ENCODE measurements around the gene LY6G6D.

Gene LY6G6D

DNA sequence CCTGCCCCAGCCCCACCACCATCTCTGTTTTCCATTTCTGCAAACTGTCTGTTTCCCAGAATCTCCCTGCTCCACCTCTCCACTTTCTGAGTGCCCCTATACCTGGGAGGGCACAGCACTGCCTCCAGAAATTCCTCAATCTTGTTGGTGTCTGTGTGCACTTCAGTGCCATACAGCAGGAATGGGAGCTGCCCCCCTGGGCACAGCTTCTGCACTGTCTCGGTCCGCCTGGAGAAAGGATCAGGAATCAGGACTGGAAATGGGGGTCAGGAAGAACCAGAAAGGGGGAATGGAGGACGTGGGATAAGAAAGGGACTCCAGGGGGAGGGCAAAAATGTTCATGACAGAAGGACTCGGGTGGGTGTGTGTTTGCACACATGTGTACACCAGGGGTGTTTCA lies 18.6 kb downstream of the LY6G6D start:
- no peaks in the 10 kb centered on the region for H3K9me3 Mint-ChIP-seq (ENCODE audit: low read depth)
- peak overlapping the region; percentile 22 for H3K27ac Mint-ChIP-seq
- H3K36me3 Mint-ChIP-seq: no peaks in the 10 kb centered on the region
- peak overlapping the region; percentile 99 for H3K4me3 Mint-ChIP-seq
- peaks cover 54% of the 10 kb centered on the region for H3K4me1 Mint-ChIP-seq (ENCODE audit: low read depth)
- no peaks in the 10 kb centered on the region for H3K27me3 Mint-ChIP-seq

DNA sequence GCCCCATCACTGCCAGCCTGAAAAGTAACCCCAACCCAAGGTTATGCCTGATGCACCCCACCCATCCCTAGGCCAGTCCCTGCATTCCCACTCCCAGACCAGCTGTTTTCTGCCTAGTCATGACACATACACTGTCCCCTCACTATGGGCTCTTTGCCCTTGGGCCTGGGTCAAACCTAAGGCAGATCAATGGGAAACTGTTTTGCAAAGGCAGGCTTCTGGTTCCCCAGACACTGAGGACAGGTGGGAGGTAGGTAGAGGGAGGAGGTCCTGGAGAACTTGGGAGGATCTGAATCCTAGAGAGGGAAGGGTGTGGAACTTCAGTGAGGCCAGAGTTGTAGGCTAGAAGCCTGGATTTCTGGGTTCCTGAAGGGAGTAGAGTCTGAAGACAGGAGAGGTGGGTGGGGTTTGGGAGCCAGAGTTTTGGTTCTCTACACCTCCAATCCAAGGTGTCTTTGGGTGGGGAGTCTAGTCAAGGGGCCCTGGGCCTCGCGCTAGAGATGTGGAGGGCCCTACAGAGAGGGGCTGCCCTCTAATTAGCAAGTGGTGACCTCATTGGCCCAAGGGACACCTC lies 19.2 kb downstream of the LY6G6D start:
- Mint-ChIP-seq H3K4me3 (peak overlapping the region; percentile 99), H3K9me3 (ENCODE audit: low read depth) (no peaks in the 10 kb centered on the region), H3K27me3 (no peaks in the 10 kb centered on the region), H3K36me3 (no peaks in the 10 kb centered on the region), H3K4me1 (ENCODE audit: low read depth) (peaks cover 57% of the 10 kb centered on the region), H3K27ac (peak overlapping the region; percentile 88)

DNA sequence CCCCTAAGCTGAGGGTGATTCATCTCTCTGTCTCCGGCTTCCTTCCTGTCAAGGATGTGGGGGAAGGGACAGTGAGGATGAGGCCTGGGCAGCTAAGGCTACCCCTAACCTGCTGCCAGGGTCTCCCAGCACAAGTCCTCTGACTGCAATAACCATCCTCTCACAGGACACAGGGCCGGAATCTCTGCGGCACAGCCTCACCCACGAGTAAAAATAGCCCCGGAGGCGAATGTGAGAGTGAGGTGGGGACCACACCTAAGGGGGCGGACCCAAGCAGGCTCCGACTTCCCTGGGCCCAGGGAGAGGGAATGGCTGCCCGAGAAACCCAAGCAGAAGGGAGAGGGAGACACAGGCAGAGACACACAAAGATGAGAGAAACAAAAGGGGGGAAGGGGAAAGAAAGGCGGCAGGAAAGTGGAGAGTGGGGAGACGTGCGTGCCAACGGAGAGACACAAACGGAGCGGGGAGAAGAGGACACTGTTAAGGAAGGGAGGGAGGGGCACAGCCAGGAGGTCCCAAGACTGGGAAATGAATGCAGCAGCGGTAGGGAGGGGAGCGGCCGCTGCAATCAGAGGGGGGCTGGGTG lies 19.8 kb downstream of the LY6G6D start:
- Mint-ChIP-seq H3K4me3 (peak overlapping the region; percentile 99), H3K4me1 (ENCODE audit: low read depth) (peaks cover 61% of the 10 kb centered on the region), H3K27me3 (no peaks in the 10 kb centered on the region), H3K9me3 (ENCODE audit: low read depth) (no peaks in the 10 kb centered on the region), H3K36me3 (no peaks in the 10 kb centered on the region), H3K27ac (peak overlapping the region; percentile 88)

DNA sequence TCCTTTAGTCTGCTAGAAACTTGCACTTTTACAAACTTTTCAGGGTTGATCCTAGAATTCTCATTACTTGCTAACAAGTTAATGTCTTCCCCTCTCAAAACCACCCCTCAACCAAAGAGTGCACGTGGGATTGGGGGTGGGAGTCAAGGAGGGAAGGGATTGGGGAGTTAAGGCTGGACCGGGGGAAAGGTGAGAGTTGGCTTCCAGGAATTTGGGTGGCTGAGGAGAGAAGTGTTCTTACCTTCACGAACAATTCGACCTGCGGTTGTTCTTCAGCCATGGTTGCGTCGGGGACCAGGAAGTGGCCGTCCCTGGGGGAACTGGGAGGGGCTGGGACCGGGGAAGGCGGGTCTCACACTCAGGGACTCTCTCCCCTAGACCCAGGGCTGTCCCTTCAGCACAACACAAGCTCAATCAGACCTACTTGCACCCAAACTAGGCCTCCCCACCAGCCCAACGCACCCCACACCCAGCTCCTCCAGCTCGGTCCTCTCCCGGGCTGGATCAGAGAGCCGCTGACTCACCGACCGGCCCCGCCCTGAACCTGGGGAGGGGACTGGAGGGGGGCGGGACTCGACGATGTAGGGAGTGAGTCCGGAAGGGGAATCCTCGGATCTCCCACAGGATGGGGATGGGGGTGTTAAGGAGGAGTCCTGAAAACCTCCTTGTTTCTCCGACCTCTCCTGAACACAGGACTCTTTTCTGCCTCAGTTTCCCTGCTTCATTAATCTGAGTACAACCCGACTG lies 21.0 kb downstream of the LY6G6D start, which contains the start of gene CLIC1:
TSS of gene CLIC1 (minus strand) at position 510 of the 747 bp plus-strand sequence. CDS start at position 280, 230 bp downstream.
- no peaks in the 10 kb centered on the region for H3K36me3 Mint-ChIP-seq
- H3K9me3 Mint-ChIP-seq (ENCODE audit: low read depth): no peaks in the 10 kb centered on the region
- no peaks in the 10 kb centered on the region for H3K27me3 Mint-ChIP-seq
- H3K4me1 Mint-ChIP-seq (ENCODE audit: low read depth): peaks cover 61% of the 10 kb centered on the region
- H3K27ac Mint-ChIP-seq: peak within 1 kb of the TSS; percentile 88
- H3K4me3 Mint-ChIP-seq: peak within 1 kb of the TSS; percentile 99

DNA sequence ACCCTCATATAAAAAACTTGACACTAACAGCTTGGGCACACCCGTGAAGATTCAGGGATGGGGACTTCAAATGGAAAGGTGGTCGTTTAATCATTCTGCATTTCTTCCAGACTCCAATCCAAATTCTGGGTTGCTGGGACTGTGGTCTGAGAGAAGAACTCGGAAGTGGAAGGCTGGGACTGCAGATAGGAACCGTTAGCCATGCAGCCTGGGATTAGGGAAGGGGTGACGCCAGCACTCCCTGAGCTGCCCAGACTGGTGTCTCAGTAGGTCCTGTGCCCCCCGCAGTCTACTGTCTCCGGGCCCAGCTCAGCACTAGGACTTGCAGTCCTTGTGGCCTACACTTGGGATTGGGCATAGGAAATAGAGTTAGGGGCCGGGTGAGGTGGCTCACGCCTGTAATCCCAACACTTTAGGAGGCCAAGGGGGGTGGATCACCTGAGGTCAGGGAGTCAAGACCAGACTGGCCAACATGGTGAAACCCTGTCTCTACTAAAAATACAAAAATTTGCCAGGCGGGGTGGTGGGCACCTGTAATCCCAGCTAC lies 21.7 kb downstream of the LY6G6D start:
- H3K4me3 Mint-ChIP-seq: peak overlapping the region; percentile 99
- H3K4me1 Mint-ChIP-seq (ENCODE audit: low read depth): peaks cover 63% of the 10 kb centered on the region
- no peaks in the 10 kb centered on the region for H3K27me3 Mint-ChIP-seq
- peaks cover 3% of the 10 kb centered on the region for H3K36me3 Mint-ChIP-seq
- peak overlapping the region; percentile 85 for H3K27ac Mint-ChIP-seq
- no peaks in the 10 kb centered on the region for H3K9me3 Mint-ChIP-seq (ENCODE audit: low read depth)

DNA sequence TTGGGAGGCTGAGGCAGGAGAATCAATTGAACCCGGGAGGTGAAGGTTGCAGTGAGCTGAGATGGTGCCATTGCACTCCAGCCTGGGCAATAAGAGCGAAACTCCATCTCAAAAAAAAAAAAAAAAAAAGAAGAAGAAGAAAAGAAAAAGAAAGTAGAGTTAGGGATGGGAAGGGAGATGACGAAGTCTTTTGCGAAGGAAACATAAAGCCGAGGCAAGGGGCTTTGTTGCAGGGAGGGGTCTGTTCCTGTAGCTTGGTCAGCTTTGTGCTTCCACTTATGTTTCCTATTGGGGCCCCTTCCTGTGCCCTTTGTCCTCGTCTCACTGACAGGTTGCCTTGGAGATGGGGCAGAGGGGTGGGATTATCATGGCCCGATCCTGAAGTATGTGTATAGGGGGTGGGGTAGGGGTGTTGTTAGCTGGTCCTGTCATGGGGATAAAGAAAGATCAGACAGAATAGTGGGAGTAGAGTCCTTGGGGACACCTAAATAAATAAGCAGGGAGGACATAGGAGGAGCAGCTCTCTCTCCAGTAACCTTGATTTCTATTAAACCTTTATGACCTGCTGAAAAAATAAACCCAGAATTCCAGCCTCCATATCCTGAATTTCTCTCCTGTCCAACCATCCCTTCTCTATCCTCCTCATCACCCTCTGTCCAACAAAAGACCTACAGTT lies 22.3 kb downstream of the LY6G6D start:
- H3K4me1 Mint-ChIP-seq (ENCODE audit: low read depth): peaks cover 61% of the 10 kb centered on the region
- no peaks in the 10 kb centered on the region for H3K27me3 Mint-ChIP-seq
- H3K36me3 Mint-ChIP-seq: peaks cover 5% of the 10 kb centered on the region

DNA sequence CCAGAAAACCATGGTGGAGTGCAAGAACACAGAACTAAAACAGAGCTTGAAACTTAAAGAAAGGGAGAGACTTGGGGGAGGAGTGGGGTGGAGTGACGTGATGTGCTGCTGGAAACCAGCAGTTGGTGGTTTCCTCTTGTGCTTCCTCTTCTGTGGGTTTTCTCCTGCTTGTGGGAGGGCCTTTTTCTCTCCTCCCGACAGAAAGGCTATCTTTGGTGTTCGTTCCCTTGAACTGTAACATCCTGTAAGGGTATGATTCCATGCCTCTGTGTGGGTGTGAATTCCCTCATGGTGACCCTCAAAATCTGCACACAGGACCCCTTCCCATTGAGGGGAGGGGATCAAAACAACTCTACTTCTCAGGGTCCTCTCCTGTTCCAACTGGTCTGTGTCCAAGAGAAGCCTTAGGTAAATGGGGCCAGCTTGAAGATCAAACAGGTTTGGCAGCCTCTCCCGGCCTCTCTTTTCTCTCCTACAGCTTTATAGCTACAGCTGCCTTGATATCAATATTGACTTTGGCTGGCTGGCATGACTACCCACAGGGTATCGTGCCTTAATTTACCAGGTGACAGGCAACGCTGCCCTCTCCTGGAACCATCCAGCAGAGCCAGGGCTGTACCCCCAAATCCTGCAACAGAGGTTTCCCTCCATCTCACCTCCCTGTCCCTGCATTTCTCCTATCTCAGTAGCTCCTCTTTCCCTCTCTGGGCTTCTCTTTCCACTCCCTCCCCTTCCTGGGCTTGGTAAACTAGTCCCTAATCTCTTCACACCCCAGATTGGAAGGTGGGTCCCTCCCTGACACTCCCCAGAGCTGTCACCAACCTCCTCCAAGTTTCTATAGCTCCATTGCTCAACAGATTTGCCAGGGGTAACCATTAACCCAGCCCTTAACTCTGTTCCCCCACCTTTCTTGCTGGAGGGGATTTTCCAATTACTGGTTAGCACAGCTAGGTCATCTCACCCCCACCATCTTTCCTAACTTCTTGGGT lies 23.1 kb downstream of the LY6G6D start:
- H3K36me3 Mint-ChIP-seq: peaks cover 5% of the 10 kb centered on the region
- H3K9me3 Mint-ChIP-seq (ENCODE audit: low read depth): no peaks in the 10 kb centered on the region
- no peaks in the 10 kb centered on the region for H3K27me3 Mint-ChIP-seq
- peaks cover 58% of the 10 kb centered on the region for H3K4me1 Mint-ChIP-seq (ENCODE audit: low read depth)
- H3K4me3 Mint-ChIP-seq: peak overlapping the region; percentile 99
- H3K27ac Mint-ChIP-seq: peak overlapping the region; percentile 72

More for the DNA sequence above, 22.3 kb downstream of the LY6G6D start:
- peak overlapping the region; percentile 72 for H3K27ac Mint-ChIP-seq
- no peaks in the 10 kb centered on the region for H3K9me3 Mint-ChIP-seq (ENCODE audit: low read depth)
- peak overlapping the region; percentile 99 for H3K4me3 Mint-ChIP-seq

DNA sequence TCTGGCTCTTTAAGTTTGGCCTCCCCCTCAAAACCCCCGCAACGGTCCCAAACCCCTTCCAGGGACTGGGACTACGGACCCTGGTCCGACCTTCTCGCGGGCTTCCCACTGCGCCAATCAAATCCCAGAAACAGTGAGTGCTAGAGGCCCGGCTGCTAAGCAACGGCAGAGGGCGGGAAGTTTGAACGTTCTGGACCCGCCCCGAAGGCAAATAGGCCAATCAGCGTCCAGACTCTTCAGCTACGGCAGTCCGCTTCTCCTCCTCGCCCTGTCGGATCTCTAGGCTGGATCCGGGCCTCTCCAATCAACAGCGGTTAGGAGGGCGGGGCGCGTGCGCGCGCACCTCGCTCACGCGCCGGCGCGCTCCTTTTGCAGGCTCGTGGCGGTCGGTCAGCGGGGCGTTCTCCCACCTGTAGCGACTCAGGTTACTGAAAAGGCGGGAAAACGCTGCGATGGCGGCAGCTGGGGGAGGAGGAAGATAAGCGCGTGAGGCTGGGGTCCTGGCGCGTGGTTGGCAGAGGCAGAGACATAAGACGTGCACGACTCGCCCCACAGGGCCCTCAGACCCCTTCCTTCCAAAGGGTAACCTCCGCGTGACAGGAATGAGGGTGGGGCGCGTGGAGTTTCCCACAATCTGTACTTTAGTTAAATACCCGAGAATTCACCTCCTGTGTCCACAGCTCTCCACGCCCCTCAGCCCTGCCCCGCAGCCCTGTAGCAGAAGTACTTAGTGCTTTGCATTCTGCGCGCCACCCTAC lies 24.7 kb downstream of the LY6G6D start, which contains the start of gene MSH5:
TSS of gene MSH5 (plus strand) at position 367 of the 758 bp plus-strand sequence. CDS start 462 bp downstream, outside the sequence.
- Mint-ChIP-seq H3K4me3 (peak within 1 kb of the TSS; percentile 97), H3K4me1 (ENCODE audit: low read depth) (peaks cover 48% of the 10 kb centered on the region), H3K27ac (peak within 1 kb of the TSS; percentile 96), H3K9me3 (ENCODE audit: low read depth) (no peaks in the 10 kb centered on the region), H3K27me3 (no peaks in the 10 kb centered on the region), H3K36me3 (peaks cover 8% of the 10 kb centered on the region)

DNA sequence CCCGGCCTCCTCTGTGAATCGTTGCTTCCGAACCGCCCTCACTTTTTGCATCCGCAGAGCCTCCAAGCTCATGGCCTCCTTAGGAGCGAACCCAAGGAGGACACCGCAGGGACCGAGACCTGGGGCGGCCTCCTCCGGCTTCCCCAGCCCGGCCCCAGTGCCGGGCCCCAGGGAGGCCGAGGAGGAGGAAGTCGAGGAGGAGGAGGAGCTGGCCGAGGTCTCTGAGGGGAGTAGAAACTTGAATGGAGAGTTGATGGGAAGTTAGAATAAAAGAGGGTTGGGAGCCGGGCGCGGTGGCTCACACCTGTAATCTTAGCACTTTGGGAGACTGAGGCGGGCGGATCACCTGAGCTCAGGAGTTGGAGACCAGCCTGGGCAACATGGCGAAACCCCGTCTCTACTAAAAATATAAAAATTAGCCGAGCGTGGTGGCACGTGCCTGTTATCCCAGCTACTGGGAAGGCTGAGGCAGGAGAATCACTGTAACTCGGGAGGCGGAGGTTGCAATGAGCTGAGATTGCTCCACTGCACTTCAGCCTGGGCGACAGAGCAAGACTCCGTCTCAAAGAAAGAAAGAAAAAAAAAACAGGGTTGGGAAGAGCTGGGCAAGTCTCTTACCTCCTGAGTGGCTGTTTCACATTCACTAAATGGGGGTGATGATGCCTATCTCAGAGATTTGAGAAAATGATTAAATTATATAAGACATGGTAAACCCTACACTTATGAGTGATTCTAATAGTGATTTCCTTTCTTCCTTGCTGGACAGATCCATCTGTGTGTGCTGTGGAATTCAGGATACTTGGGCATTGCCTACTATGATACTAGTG lies 25.5 kb downstream of the LY6G6D start:
- Mint-ChIP-seq H3K27ac (peak overlapping the region; percentile 96), H3K4me1 (ENCODE audit: low read depth) (peaks cover 46% of the 10 kb centered on the region), H3K9me3 (ENCODE audit: low read depth) (no peaks in the 10 kb centered on the region), H3K4me3 (peak overlapping the region; percentile 97), H3K27me3 (no peaks in the 10 kb centered on the region), H3K36me3 (peaks cover 13% of the 10 kb centered on the region)

DNA sequence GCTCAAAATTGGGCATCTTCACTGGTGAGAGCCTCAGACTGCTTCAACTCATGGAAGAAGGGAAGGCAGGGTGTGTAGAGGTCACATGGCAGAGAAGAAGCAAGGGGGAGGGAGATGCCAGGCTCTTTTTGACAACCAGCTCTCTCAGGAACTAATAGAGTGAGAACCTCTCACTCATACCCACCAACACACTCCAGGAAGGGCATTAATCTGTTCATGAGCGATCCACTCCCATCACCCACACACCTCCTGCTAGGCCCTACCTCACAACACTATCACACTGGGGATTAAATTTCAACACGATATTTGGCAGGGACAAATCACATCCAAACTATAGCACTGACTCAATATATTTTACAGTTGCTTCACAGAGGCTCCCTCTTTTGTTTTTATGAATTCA lies 26.7 kb downstream of the LY6G6D start:
- Mint-ChIP-seq H3K27me3 (no peaks in the 10 kb centered on the region), H3K36me3 (peaks cover 13% of the 10 kb centered on the region), H3K4me1 (ENCODE audit: low read depth) (peaks cover 41% of the 10 kb centered on the region), H3K9me3 (ENCODE audit: low read depth) (no peaks in the 10 kb centered on the region), H3K27ac (no peak overlapping the region), H3K4me3 (peak overlapping the region; percentile 97)

DNA sequence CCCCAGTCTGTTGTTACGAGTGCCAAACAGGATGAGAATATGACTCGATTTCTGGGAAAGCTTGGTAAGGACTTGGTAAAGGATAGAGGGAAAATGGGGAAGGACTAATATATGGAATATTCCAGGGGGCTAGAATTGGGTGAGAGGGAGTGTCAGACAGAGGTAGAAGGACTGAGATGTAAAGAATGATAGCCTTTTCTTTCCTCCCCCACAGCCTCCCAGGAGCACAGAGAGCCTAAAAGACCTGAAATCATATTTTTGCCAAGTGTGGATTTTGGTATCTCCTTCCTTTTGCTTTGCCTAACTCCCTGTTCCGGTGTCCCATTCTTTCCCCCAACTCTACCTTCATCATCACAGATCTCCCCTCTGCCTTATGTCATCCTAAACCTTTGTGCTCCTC lies 27.7 kb downstream of the LY6G6D start:
- no peaks in the 10 kb centered on the region for H3K9me3 Mint-ChIP-seq (ENCODE audit: low read depth)
- no peaks in the 10 kb centered on the region for H3K27me3 Mint-ChIP-seq
- no peak overlapping the region for H3K27ac Mint-ChIP-seq
- H3K4me1 Mint-ChIP-seq (ENCODE audit: low read depth): peaks cover 30% of the 10 kb centered on the region
- no peak overlapping the region for H3K4me3 Mint-ChIP-seq
- H3K36me3 Mint-ChIP-seq: peaks cover 18% of the 10 kb centered on the region

DNA sequence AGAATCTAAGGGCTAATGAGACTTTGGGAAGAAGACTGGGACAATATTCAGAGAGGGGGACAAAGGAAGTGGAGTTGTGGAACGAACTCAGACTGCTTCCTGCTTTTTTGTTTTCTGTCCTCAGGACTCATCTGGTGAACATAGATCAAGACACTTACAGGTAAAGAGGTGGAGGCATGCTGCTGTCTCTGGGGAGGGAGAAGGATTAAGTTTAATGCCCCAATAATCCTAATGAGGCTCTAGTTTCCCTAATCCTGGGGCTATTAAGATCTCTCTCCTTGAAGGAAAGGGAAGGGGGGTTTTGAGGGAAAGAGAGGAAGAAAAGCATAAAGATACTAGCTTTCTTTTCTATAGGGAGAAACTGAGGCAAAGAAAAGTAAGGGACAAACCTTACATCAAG lies 29.3 kb downstream of the LY6G6D start:
- Mint-ChIP-seq H3K36me3 (peaks cover 20% of the 10 kb centered on the region), H3K27ac (no peak overlapping the region), H3K4me3 (no peak overlapping the region), H3K4me1 (ENCODE audit: low read depth) (peaks cover 15% of the 10 kb centered on the region), H3K27me3 (no peaks in the 10 kb centered on the region), H3K9me3 (ENCODE audit: low read depth) (no peaks in the 10 kb centered on the region)
